H1 (cell line): Measurements from ENCODE around the gene MCF2L2. TPM values are rescaled to one million over a fixed set of nuclear protein-coding genes. Genes with fewer than 3 reads are reported as not detected.

Experiments used
- CTCF ChIA-PET: fragments of 300-600 bp; sonication (Branson Sonifier 250); formaldehyde crosslinking; loops from one replicate; lab custom pipeline; 2021; ENCODE audit not compliant: partially characterized antibody; lab: Charles Lee
- POLR2A ChIA-PET: fragments of 300-600 bp; sonication (Branson Sonifier 250); formaldehyde crosslinking; loops from one replicate; lab custom pipeline; 2021; ENCODE audit warnings: inconsistent platforms; ENCODE audit not compliant: partially characterized antibody; lab: Charles Lee
- DNase-seq, 2 experiments: peaks; one replicate each; pipeline versions ENCODE4 v3.0.0 to v3.0.0-alpha.2; 2010 to 2022; ENCODE audit warnings: low spot score in 2 of 2, low read depth in 1 of 2, mixed read lengths in 1 of 2
- FAIRE-seq: peaks from 2 replicates; lab custom pipeline; 2011; peaks lifted over from hg19 to GRCh38; lab: Jason Lieb, UNC
- H2AFZ ChIP-seq: 2 replicates; pipeline ENCODE4 v1.8.1; 2012; ENCODE audit warnings: low read length, inconsistent platforms
- H2AK5ac ChIP-seq: 2 replicates; pipeline ENCODE4 v1.6.1; 2013; ENCODE audit warnings: low read depth, low read length
- H2BK120ac ChIP-seq: replicated peaks from 2 replicates; pipeline ENCODE3; 2013; ENCODE audit warnings: low read depth, low read length, inconsistent platforms
- H2BK12ac ChIP-seq: 2 replicates; pipeline ENCODE4 v1.6.1; 2013; ENCODE audit warnings: low read depth, low read length
- H2BK15ac ChIP-seq: 2 replicates; pipeline ENCODE4 v1.6.1; 2013; ENCODE audit warnings: low read length
- H2BK20ac ChIP-seq: 2 replicates; pipeline ENCODE4 v1.6.1; 2013; ENCODE audit warnings: low read length
- H2BK5ac ChIP-seq: 2 replicates; pipeline ENCODE4 v1.6.1; 2013; ENCODE audit warnings: low read depth, low read length
- H3K14ac ChIP-seq: 2 replicates; pipeline ENCODE4 v1.6.1; 2013; ENCODE audit warnings: inconsistent platforms; ENCODE audit not compliant: insufficient read length
- H3K18ac ChIP-seq: 2 replicates; pipeline ENCODE4 v1.6.1; 2013; ENCODE audit warnings: low read length; ENCODE audit errors: extremely low read depth
- H3K23ac ChIP-seq: 2 replicates; pipeline ENCODE4 v1.6.1; 2013; ENCODE audit warnings: inconsistent platforms; ENCODE audit not compliant: insufficient read length
- H3K23me2 ChIP-seq: 2 replicates; pipeline ENCODE4 v1.6.1; 2013; ENCODE audit warnings: low read depth, low read length
- H3K27ac ChIP-seq: 2 replicates; pipeline ENCODE4 v1.6.1; 2011; ENCODE audit warnings: low read depth, low read length, inconsistent platforms
- H3K27me3 ChIP-seq, 4 experiments: replicated peaks in 1 of 4; 1 replicate in 1 of 4; 2 replicates in 3 of 4; pipeline versions ENCODE4 v1.6.1 to v1.8.1; 2011 to 2013; ENCODE audit warnings: low read length in 3 of 4, mild to moderate bottlenecking in 3 of 4, inconsistent platforms in 2 of 4, mixed read lengths in 2 of 4, moderate library complexity in 1 of 4; ENCODE audit not compliant: control insufficient read depth in 3 of 4, insufficient read depth in 3 of 4; ENCODE audit errors: extremely low read depth in 1 of 4
- H3K36me3 ChIP-seq, 4 experiments: 2 replicates each; pipeline versions ENCODE4 v1.6.1 to v1.8.1; 2011 to 2013; ENCODE audit warnings: mild to moderate bottlenecking in 4 of 4, low read length in 3 of 4, moderate library complexity in 2 of 4, control low read depth in 1 of 4, inconsistent platforms in 1 of 4; ENCODE audit not compliant: insufficient read depth in 4 of 4, control insufficient read depth in 2 of 4
- H3K4ac ChIP-seq: replicated peaks from 2 replicates; pipeline ENCODE3; 2013; ENCODE audit warnings: low read length, low read depth, mixed read lengths, inconsistent platforms; ENCODE audit not compliant: insufficient read length
- H3K4me1 ChIP-seq, 4 experiments: replicated peaks in 1 of 4; 1 replicate in 1 of 4; 2 replicates in 3 of 4; pipeline versions ENCODE4 v1.6.1 to v1.8.1; 2011 to 2013; ENCODE audit warnings: low read length in 3 of 4, inconsistent platforms in 2 of 4, mixed read lengths in 1 of 4; ENCODE audit not compliant: insufficient read depth in 4 of 4, control insufficient read depth in 3 of 4
- H3K4me2 ChIP-seq, 2 experiments: 2 replicates each; pipeline versions ENCODE4 v1.6.1 to v1.8.1; 2011 to 2013; ENCODE audit warnings: low read depth in 2 of 2, low read length in 2 of 2, control low read depth in 1 of 2, inconsistent platforms in 1 of 2, mild to moderate bottlenecking in 1 of 2; ENCODE audit not compliant: insufficient read depth in 1 of 2
- H3K4me3 ChIP-seq, 4 experiments: fragments of 200-600, 300-600 bp in 1 of 4; sonication (generic), shearing (Covaris generic), sonication (Bioruptor Twin) in 1 of 4; 2 replicates each; pipeline versions ENCODE4 v1.5.1 to v1.8.1; 2011 to 2016; ENCODE audit warnings: low read length in 4 of 4, low read depth in 3 of 4, control low read depth in 2 of 4, inconsistent platforms in 2 of 4, mild to moderate bottlenecking in 2 of 4, mixed read lengths in 1 of 4, moderate library complexity in 1 of 4; ENCODE audit not compliant: insufficient read depth in 2 of 4; ENCODE audit errors: extremely low read depth in 1 of 4
- H3K56ac ChIP-seq: replicated peaks from 2 replicates; pipeline ENCODE3; 2013; ENCODE audit warnings: low read depth, mild to moderate bottlenecking, mixed read lengths, low read length, inconsistent platforms; ENCODE audit not compliant: insufficient read length
- H3K79me1 ChIP-seq: 2 replicates; pipeline ENCODE4 v1.6.1; 2013; ENCODE audit warnings: low read depth, low read length, control low read depth
- H3K79me2 ChIP-seq, 2 experiments: 2 replicates each; pipeline versions ENCODE4 v1.6.1 to v1.8.1; 2012 to 2013; ENCODE audit warnings: low read length in 2 of 2, mild to moderate bottlenecking in 2 of 2, inconsistent platforms in 1 of 2; ENCODE audit not compliant: insufficient read depth in 2 of 2, control insufficient read depth in 1 of 2
- H3K9ac ChIP-seq, 4 experiments: replicated peaks in 1 of 4; 1 replicate in 1 of 4; 2 replicates in 3 of 4; pipeline versions ENCODE4 v1.6.1 to v1.8.1; 2011 to 2013; ENCODE audit warnings: low read depth in 3 of 4, low read length in 3 of 4, control low read depth in 2 of 4, mild to moderate bottlenecking in 2 of 4, moderate library complexity in 2 of 4, inconsistent platforms in 1 of 4; ENCODE audit errors: extremely low read depth in 1 of 4
- H3K9me3 ChIP-seq, 2 experiments: 2 replicates each; pipeline versions ENCODE4 v1.6.1 to v1.8.1; 2012 to 2013; ENCODE audit warnings: mild to moderate bottlenecking in 2 of 2, moderate library complexity in 2 of 2, control low read depth in 1 of 2, inconsistent platforms in 1 of 2, low read depth in 1 of 2, low read length in 1 of 2, mixed read lengths in 1 of 2; ENCODE audit not compliant: insufficient read depth in 2 of 2
- H4K20me1 ChIP-seq, 2 experiments: replicated peaks in 1 of 2; 2 replicates each; pipeline versions ENCODE3 to v1.8.1; 2011 to 2013; ENCODE audit warnings: inconsistent platforms in 2 of 2, low read length in 2 of 2, mild to moderate bottlenecking in 1 of 2; ENCODE audit not compliant: insufficient read depth in 2 of 2, control insufficient read depth in 1 of 2
- H4K5ac ChIP-seq: 2 replicates; pipeline ENCODE4 v1.6.1; 2013; ENCODE audit warnings: low read length, low read depth, mixed read lengths, inconsistent platforms; ENCODE audit not compliant: insufficient read length
- H4K8ac ChIP-seq: 2 replicates; pipeline ENCODE4 v1.8.0; 2013; ENCODE audit warnings: mild to moderate bottlenecking, moderate library complexity, low read length, inconsistent platforms; ENCODE audit not compliant: insufficient read depth; ENCODE audit errors: extremely low read depth
- H4K91ac ChIP-seq: replicated peaks from 2 replicates; pipeline ENCODE3; 2013; ENCODE audit warnings: low read length, mixed read lengths, inconsistent platforms; ENCODE audit not compliant: insufficient read length
- ASH2L ChIP-seq: fragments of 200-600, 300-600 bp; sonication (generic); IDR thresholded peaks from one replicate; pipeline ENCODE4 v1.7.1; 2017; ENCODE audit warnings: low read length
- ATF3 ChIP-seq: IDR thresholded peaks from 2 replicates; pipeline ENCODE4 v1.6.1; 2011; ENCODE audit warnings: low read depth, mild to moderate bottlenecking, low read length; ENCODE audit not compliant: insufficient read depth
- BRCA1 ChIP-seq: IDR thresholded peaks from 2 replicates; pipeline ENCODE4 v1.6.1; 2012; ENCODE audit warnings: low read depth, low read length, improper control_type of control experiment
- CHD2 ChIP-seq: IDR thresholded peaks from 2 replicates; pipeline ENCODE4 v1.6.1; 2012; ENCODE audit warnings: low read length, improper control_type of control experiment
- CREB1 ChIP-seq: IDR thresholded peaks from 2 replicates; pipeline ENCODE4 v1.6.1; 2012; ENCODE audit warnings: inconsistent platforms
- GTF2F1 ChIP-seq: IDR thresholded peaks from 2 replicates; pipeline ENCODE4 v1.6.1; 2012; ENCODE audit warnings: low read depth, low read length, improper control_type of control experiment, borderline replicate concordance
- KDM1A ChIP-seq: fragments of 200-600, 300-600 bp; sonication (generic); IDR thresholded peaks from 2 replicates; pipeline ENCODE4 v1.7.1; 2016; ENCODE audit warnings: mild to moderate bottlenecking, low read length, borderline replicate concordance
- POLR2A ChIP-seq, 2 experiments: IDR thresholded peaks; 1 replicate in 1 of 2; 2 replicates in 1 of 2; pipeline ENCODE4 v1.6.1; 2011; ENCODE audit warnings: low read depth in 2 of 2, low read length in 2 of 2, mild to moderate bottlenecking in 2 of 2; ENCODE audit errors: control extremely low read depth in 1 of 2
- POU5F1 ChIP-seq: IDR thresholded peaks from 2 replicates; pipeline ENCODE4 v1.6.1; 2011; ENCODE audit warnings: low read depth, mild to moderate bottlenecking, low read length, moderate library complexity
- RBBP5 ChIP-seq: IDR thresholded peaks from 2 replicates; pipeline ENCODE4 v1.7.1; 2012; ENCODE audit warnings: low read depth, mild to moderate bottlenecking, inconsistent platforms, low read length, moderate library complexity, borderline replicate concordance
- SIRT6 ChIP-seq: IDR thresholded peaks from one replicate; pipeline ENCODE4 v1.7.1; 2012; ENCODE audit warnings: low read length, inconsistent platforms
- SP2 ChIP-seq: IDR thresholded peaks from 2 replicates; pipeline ENCODE4 v1.6.1; 2012; ENCODE audit warnings: mild to moderate bottlenecking, low read length, inconsistent platforms
- SRF ChIP-seq: IDR thresholded peaks from 2 replicates; pipeline ENCODE4 v1.6.1; 2011; ENCODE audit warnings: mild to moderate bottlenecking, low read depth, low read length, moderate library complexity
- TEAD4 ChIP-seq: IDR thresholded peaks from 2 replicates; pipeline ENCODE4 v1.6.1; 2012; ENCODE audit warnings: low read depth, low read length, inconsistent platforms, mixed read lengths
- WGBS, 2 experiments: shearing (Covaris generic) in 1 of 2; methylation state at CpG; one replicate each; pipeline versions ENCODE4 v1.1.6 to v1.1.7; 2013 to 2015; ENCODE audit warnings: low lambda C conversion rate in 2 of 2, mixed read lengths in 2 of 2, inconsistent platforms in 1 of 2, low coverage in 1 of 2, missing lambda C conversion rate in 1 of 2; ENCODE audit not compliant: insufficient replicate concordance in 2 of 2, insufficient coverage in 1 of 2, insufficient read length in 1 of 2; ENCODE audit errors: extremely low coverage in 1 of 2, missing lambda C conversion rate in 1 of 2; 5-methylcytosine and 5-hydroxymethylcytosine counted together
- polyA plus RNA-seq, 7 experiments: library from polyadenylated mRNA; depleted of rRNA in 3 of 7; stranded (reverse) in 5 of 7; unstranded in 2 of 7; fragments of >200 nt in 5 of 7; fragments of 200-250 nt in 2 of 7; gene quantifications; 1 replicate in 5 of 7; 2 replicates in 1 of 7; 4 replicates in 1 of 7; pipeline versions ENCODE4 v1.2.1 to v1.2.3, GENCODE V29; 2011 to 2013; ENCODE audit warnings: missing spikeins in 2 of 7, mixed read lengths in 2 of 7
- total RNA-seq: library from RNA; stranded (reverse); fragmentation: NEBNext Ultra II Directional; extraction: Animal tissue kit (Norgen Biotek cat#: 25700); gene quantifications from 2 replicates; pipeline ENCODE4 v1.2.1, GENCODE V29; 2021
- TF ChIP-seq, protein P1 (sequence below): IDR thresholded peaks from 2 replicates; pipeline ENCODE4 v1.6.1; 2012; ENCODE audit warnings: inconsistent platforms

The MCF2L2 gene
- total and polyA plus RNA-seq, 2 of the 8 experiments (the other 6 are each of a cell fraction or from before 2014, with no cell fraction given) = 4.1 to 13.7 TPM

- H2BK12ac ChIP-seq = no peak overlapping the region
- no peaks in the 10 kb centered on the region for H4K20me1 ChIP-seq
- no peak overlapping the region for H2BK5ac ChIP-seq
- H3K9me3 ChIP-seq = no peaks in the 10 kb centered on the region
- no peak for FAIRE-seq
- H4K5ac ChIP-seq = no peak overlapping the region
- H3K4me2 ChIP-seq = no peak overlapping the region
- no peak overlapping the region for H3K4me3 ChIP-seq
- TF ChIP-seq SP2 (no peak), KDM1A (no peak), CREB1 (no peak), SIRT6 (no peak), RBBP5 (no peak), TEAD4 (no peak), SRF (no peak), GTF2F1 (no peak), CHD2 (no peak), POLR2A (IDR thresholded peaks at IDR 0.05; ENCODE audit: control extremely low read depth in 1 of 2, low read depth in 2 of 2, low read length in 2 of 2) (no peak), ATF3 (no peak), BRCA1 (no peak), ASH2L (no peak), POU5F1 (no peak)
- TF ChIP-seq, protein P1, sequence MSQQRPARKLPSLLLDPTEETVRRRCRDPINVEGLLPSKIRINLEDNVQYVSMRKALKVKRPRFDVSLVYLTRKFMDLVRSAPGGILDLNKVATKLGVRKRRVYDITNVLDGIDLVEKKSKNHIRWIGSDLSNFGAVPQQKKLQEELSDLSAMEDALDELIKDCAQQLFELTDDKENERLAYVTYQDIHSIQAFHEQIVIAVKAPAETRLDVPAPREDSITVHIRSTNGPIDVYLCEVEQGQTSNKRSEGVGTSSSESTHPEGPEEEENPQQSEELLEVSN = no peak
- no peak overlapping the region for H3K9ac ChIP-seq
- no peak overlapping the region for H2BK15ac ChIP-seq
- 94% methylated on average over 7 of the region's 7 CpGs; no CpG with 5 or more reads in 1 of the 2 experiments for WGBS, 2 experiments
- ChIA-PET CTCF (interaction anchor here (0.6 to 1.3 kb wide), 3 partner anchors 56 to 169 kb away, joined by 3 read pairs; no protein-coding TSS in a partner anchor), POLR2A (no interaction called here)
- DNase-seq = no peak
- no peak overlapping the region for H2BK20ac ChIP-seq
- no peaks in the 10 kb centered on the region for H3K23me2 ChIP-seq
- H4K8ac ChIP-seq = no peak overlapping the region
- H4K91ac ChIP-seq = no peak overlapping the region
- H3K79me2 ChIP-seq = no peaks in the 10 kb centered on the region
- no peak overlapping the region for H3K27ac ChIP-seq
- no peaks in the 10 kb centered on the region for H3K36me3 ChIP-seq
- no peak overlapping the region for H2AK5ac ChIP-seq
- no peak overlapping the region for H2AFZ ChIP-seq
- no peaks in the 10 kb centered on the region for H3K79me1 ChIP-seq
- H3K4ac ChIP-seq = no peak overlapping the region
- no peak overlapping the region for H3K14ac ChIP-seq
- no peak overlapping the region for H2BK120ac ChIP-seq
- no peak overlapping the region for H3K18ac ChIP-seq
- H3K56ac ChIP-seq = no peak overlapping the region
- no peaks in the 10 kb centered on the region for H3K4me1 ChIP-seq
- no peaks in the 10 kb centered on the region for H3K27me3 ChIP-seq
- H3K23ac ChIP-seq = no peak overlapping the region
These were observed 75.0 kb downstream of the MCF2L2 start for GRCh38 chr3:183353421-183353820.
